GM21576 (cell line): Measurements from ENCODE around the gene INPP4A.

Experiments used
- ATAC-seq: cut with Tn5 transposase; IDR thresholded peaks from one replicate; pipeline ENCODE4 v1.9.1; 2021; ENCODE audit warnings: mild to moderate bottlenecking, moderate library complexity; ENCODE audit not compliant: unreplicated experiment

The INPP4A gene

DNA sequence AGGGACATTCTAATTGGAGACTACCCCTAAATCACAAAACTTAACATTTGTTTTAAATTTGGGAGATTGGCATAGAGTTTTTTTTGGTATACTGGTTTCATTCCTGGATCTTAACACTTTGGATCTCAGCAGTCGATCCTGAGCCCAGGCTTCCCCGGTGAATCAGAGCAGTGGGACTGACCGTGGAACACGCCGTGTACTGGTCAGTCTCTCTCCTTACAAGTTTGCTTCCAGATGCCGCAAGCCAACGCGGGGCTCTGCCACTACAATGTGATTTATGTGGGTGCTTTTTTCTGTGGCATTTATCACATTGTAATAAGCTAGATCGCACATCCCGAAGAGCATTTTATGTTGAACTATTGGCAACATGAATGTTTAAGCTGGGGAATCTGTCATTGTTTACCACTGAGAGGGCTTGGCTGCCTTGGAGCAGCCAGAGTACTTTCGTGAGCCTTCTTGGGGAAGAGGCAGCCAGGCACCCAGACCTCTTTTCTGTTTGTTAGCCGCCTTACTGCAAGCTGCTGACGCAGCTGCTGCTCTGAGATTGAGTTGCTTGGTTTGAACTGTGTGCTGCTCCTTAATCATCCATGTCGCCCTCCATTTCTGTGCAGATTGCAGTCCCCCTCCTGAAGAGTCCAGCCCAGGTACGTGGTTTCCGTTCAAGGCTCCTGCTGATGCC, 114.3 kb downstream of the INPP4A start:
- ATAC-seq, result no peak

GRCh38 chr2:98559581-98559980, 114.9 kb downstream of the INPP4A start:
- ATAC-seq, result no peak

GRCh38 chr2:98560256-98560771, 115.7 kb downstream of the INPP4A start:
- ATAC-seq, result no peak

GRCh38 chr2:98561018-98561417, 116.4 kb downstream of the INPP4A start:
- no peak for ATAC-seq

- ATAC-seq, result no peak
Measured at GRCh38 chr2:98561902-98562695, 117.4 kb downstream of the INPP4A start.

DNA sequence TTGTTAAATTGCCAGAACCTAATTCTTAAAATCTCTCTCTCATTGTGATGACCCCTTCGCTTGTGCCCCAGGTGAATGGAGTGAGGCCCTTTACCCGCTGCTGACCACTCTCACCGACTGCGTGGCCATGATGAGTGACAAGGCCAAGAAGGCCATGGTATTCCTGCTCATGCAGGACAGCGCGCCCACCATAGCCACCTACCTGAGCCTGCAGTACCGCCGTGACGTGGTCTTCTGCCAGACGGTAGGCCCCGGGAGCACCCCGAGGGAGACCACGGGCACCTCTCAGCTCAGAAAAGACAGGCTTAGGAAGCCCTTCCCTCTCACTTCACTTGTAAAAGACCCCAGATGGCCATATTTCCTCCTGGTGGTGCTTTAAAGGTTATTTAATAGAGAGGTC, 118.7 kb downstream of the INPP4A start:
- ATAC-seq, result no peak

DNA sequence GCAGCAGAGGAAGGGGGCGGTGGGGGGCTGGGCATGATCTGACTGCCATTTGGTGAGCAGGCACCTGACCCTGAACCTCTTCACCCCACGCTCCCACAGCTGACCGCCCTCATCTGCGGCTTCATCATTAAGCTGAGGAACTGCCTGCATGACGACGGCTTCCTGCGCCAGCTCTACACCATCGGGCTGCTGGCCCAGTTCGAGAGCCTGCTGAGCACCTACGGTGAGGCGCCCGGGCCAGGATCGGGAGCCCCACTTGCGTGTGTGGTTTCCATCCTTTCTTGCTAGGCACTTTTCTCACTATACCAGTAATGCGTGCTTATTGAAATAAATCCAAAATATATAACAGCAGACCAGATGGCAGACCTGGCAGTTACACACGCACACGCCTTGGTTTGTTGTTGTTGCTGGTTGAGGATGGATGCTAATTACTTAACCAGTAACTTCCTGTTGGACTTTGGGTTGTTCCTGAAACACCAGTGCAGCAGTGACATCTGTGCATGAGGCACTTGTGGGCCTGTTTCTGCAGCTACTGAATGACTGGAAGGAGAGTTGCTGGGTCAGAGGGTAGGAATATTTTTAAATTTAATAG, 120.0 kb downstream of the INPP4A start:
- ATAC-seq, result no peak

DNA sequence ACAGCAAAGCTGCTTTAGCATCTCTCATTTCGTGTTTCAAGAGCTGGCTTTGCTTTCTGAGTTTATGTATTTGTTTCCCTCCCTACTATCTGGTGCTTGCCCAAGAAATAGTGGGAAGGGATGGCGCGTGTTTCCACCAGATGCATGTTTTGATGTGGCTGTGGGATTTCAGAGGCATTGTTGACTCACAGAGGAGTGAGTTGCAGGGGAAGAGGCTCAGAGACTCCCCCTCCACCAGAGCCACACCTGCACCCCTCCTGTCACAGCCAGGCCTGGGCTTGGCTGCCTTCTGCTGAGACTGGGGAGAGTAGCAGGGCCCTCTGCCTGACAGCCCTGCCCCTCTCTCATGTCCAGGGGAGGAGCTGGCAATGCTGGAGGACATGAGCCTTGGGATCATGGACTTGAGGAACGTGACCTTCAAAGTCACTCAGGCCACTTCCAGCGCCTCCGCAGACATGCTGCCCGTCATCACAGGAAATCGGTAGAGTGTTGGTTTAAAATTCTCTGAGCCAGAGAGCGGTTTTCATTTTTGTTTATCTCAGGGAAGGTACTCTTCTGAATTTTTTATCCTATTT, 120.7 kb downstream of the INPP4A start:
- no peak for ATAC-seq

GRCh38 chr2:98565941-98566340, 121.3 kb downstream of the INPP4A start:
- ATAC-seq, result no peak

DNA sequence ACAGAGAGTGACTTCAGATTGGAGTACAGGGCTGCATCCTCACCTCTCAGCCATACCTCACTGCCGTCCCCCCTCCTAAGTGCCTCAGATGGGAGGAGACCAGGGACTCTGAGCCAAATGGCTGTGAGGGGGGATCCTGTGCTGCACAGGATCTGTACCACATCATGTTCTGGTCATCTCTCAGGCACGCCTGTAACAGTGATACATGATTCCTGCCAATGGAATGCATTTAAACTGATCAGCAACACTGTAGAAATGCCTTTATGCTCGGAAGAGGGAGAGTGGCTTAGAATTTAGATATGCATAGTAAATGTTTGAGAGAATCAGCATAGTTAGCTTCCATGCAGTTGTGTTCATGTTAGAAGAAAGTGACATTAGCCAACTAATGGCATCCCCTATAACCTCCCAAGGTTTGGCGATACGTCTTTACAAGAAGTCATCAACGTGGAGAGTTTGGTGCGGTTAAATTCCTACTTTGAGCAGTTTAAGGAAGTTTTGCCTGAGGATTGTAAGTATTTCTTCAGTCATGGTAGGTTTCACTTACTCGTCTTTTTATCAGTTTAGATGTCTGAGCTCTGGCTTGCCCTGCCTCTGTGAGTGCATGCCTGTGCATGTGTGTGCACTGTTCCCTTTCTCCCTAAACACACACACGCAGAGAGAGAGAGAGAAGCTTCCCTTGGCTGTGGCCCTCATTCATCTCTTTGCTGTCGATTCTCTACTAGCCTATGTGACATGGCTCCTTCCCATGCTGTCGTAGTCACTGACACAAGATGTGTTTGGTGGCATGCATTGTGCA, 123.7 kb downstream of the INPP4A start:
- no peak for ATAC-seq

DNA sequence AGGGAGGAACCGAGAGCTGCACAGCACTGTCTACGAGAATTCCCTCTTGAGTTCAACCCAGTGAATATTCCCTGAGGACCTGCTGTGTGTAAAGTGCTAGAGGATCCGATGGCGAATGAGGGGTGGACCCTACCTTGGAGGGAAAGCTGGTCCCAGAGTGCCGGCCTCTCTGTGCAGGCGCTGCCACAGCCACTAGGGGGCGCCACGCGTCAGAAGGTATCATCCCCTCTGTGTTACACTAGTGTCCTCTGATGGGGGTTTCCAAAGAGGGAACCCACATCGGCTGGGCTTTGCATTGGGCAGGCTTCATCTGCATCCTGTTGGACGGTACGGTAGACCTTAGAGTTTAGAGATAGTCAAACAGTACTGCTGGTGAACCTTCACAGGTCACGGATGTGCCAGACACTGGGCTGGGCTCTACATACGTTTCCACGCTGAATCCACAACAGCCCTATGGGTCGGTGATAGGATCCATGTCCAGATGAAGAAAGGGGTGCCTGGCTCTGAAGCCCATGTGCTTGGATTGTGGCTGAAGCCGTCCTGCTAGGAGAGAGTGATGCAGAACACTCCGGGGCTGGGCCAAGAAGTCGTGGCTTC, 124.6 kb downstream of the INPP4A start:
- no peak for ATAC-seq

GRCh38 chr2:98569915-98570314, 125.3 kb downstream of the INPP4A start:
- no peak for ATAC-seq

DNA sequence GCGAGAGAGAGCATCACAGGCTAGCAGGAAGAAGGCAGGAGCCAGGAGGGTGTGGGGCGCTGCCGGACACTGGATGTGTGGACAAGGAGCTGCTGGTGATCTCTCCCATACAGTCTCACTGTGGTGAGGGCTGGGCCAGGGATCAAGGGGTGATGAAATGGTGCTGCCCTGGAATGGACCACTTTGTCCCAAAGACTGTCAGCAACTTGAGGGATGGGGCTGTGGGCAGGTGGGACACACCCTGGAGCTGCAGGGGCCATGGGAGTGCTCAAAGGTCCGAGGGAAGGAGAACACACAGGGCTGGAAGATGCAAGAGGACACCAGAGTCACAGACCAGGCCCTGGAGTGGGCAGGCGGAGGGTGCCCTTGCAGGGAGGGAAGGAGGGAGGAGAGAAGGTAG, 125.7 kb downstream of the INPP4A start:
- ATAC-seq, result no peak

DNA sequence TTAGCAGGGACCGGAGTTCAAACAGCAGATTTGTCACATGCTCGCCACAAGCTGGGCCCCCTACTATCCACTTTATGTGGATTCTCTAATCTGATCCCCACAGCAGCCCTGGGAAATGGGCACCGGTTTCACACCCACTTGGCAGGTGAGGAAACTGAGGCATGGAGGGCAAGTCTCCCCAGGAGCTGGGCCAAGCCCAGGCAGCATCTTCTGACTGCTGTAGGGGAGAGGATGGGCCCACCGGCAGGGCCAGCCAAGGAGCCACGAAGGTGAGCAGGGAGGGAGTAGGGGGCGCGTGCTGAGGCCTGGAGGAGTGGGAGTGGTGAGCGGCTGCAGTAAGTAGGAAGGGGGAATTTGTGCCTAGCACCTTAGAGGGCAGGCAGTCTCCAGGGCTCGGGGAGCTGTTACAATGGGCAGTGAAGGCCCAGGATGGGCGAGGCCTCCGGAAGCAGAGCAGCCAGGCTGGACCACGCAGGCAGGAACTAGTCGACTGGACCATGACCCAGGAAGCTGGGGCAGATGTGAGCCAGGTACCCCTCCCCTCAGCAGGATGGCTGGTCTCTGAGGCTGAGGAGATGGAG, 126.6 kb downstream of the INPP4A start:
- no peak for ATAC-seq

GRCh38 chr2:98571796-98572195, 127.1 kb downstream of the INPP4A start:
- ATAC-seq, result no peak

- no peak for ATAC-seq
Measured at GRCh38 chr2:98572211-98572610, 127.6 kb downstream of the INPP4A start.

DNA sequence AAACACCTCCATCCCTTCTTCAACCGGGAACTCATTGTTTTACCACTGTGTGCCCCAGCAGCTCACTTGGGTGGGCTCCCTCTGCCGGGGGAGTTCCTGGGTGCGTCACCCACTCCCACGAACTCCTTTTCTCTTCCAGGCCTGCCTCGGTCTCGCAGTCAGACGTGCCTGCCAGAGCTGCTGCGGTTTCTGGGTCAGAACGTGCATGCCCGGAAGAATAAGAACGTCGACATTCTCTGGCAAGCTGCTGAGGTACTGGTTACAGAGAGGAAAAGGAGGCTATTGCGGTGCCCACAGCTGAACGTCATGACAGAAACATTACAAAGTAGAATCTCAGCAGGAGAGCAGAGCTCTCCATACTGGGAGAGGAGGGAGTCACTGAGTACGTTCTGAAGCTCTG, 128.0 kb downstream of the INPP4A start:
- no peak for ATAC-seq

DNA sequence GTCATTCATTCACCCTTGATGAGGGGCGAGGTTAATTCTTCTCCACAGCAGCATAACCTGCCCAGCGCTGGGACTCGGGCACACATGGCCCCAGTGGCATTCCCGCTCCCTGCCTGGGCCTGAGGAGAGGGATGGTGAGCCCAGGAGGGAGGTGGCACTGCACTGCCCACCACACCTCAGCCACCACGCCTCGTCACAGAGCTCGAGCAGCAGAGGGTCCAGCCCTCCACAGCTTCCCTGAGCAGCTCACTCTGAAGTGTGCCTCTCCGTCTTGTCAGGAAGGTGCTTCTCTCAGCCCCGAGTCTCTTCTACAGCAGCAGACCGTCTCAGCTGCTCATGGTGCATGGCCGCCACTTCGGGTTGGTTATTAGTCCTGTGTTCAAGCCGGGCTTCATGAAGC, 128.8 kb downstream of the INPP4A start:
- ATAC-seq, result no peak

DNA sequence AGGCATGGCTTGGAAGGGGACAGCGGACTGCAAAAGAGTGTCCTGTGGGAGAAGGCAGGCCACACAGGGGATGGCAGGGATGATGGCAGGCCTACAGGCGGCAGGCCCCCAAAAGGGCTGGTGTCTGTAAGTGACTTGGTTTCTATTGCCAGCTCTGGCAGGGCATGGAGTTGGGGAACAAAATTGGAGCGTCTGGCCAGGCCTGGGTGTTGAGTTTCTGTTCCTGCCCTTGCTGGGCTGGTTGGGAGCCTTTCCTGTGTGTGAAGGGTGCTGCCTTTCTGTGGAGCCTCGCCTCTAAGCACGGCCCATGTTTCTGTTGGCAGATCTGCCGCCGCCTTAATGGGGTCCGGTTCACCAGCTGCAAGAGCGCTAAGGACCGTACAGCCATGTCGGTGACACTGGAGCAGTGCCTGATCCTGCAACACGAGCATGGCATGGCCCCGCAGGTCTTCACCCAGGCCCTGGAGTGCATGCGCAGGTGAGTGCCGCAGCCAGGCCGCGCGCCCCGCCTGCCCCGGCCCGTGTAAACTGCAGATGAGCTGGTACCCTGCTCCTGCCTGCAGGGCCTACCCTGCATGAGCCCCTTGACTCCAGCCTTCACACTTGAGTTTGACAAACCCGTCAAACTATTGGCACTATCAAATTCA, 132.1 kb downstream of the INPP4A start:
- no peak for ATAC-seq

DNA sequence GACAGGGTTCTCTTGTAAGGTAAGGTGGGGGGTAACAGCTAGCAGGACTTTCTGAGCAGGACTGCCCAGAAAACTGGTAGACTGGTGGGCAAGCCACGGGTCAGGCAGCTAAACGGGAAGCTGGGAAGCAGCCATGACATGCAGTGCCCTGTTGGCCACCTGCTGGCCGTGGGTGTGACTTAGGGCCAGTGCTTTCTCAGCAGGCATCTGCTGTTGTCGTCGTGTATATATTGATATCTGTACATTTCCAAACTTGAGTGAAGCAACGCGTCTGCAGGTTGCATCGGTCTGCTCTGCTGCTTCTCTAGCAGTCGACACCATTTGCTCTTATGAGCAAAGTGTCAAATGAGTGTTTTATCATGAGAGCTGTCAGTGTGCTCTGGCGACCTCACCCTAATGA, 132.7 kb downstream of the INPP4A start:
- no peak for ATAC-seq
